ENCODE results near the gene NACC2. TPM values are rescaled to one million over a fixed set of nuclear protein-coding genes. Genes with fewer than 3 reads are reported as not detected.

Gene NACC2
- total RNA-seq, 2 experiments from 2014 or later: 4.2 to 5.2 TPM

DNA sequence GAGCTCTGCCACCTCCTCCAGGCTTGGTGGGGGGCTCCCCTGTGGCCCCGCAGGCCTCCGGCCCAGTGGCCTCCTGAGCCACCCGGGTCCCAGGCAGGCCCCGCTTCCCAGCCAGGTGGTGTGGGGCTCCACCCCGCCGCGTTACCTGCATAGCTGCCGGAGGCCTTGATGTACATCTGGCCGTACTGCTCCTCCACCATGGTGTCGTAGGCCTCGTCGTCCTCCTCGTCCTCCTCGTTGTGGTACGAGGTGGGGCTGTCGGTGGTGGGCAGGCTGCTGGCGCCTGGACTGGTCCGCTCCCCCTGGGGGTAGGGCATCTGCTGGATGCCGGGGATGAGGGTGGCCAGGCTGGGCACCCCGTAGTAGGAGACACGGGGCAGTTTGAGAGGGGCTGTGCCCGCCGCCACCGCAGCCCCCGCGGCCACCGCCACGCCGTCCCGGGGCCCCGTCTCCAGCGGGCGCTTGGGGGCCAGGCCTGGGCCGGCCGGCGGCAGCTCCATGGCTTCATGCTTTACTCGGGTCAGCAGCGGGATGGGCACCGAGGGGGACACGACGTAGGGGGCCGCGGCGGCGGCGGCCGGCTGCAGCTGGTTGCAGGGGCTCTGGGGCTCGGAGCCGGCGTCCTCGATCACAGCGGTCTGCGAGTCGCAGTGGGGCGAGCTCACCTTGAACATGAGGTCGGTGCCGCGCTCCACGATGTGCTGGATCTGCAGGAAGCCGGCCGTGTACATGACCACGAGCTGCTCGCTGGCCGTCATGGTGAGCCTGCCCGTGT lies 45.4 kb downstream of the NACC2 start:
- intact Hi-C loops (cut with DNase I, micrococcal nuclease): no loop called here
- Mint-ChIP-seq H3K27ac (no peak overlapping the region), H3K4me3 (no peak overlapping the region), H3K27me3 (peaks cover 5% of the 10 kb centered on the region), H3K36me3 (ENCODE audit: low read depth) (no peaks in the 10 kb centered on the region), H3K4me1 (peaks cover 6% of the 10 kb centered on the region), H3K9me3 (ENCODE audit: low read depth) (no peaks in the 10 kb centered on the region)
- POLR2A ChIA-PET: no interaction called here
- CTCF ChIA-PET: no interaction called here
- no peak for ATAC-seq
- DNase-seq: no peak

GRCh38 chr9:136048560-136049411 lies 46.3 kb downstream of the NACC2 start:
- POLR2A ChIA-PET: no interaction called here
- CTCF ChIA-PET: interaction anchor here (0.6 kb wide), 1 partner anchor 1809 kb away, joined by 3 read pairs; no protein-coding TSS in a partner anchor
- DNase-seq (no peak), ATAC-seq (no peak)
- Mint-ChIP-seq H3K36me3 (ENCODE audit: low read depth) (no peaks in the 10 kb centered on the region), H3K27me3 (peaks cover 3% of the 10 kb centered on the region), H3K27ac (no peak overlapping the region), H3K4me3 (no peak overlapping the region), H3K4me1 (peaks cover 6% of the 10 kb centered on the region), H3K9me3 (ENCODE audit: low read depth) (no peaks in the 10 kb centered on the region)
- intact Hi-C loops (cut with DNase I, micrococcal nuclease): no loop called here

DNA sequence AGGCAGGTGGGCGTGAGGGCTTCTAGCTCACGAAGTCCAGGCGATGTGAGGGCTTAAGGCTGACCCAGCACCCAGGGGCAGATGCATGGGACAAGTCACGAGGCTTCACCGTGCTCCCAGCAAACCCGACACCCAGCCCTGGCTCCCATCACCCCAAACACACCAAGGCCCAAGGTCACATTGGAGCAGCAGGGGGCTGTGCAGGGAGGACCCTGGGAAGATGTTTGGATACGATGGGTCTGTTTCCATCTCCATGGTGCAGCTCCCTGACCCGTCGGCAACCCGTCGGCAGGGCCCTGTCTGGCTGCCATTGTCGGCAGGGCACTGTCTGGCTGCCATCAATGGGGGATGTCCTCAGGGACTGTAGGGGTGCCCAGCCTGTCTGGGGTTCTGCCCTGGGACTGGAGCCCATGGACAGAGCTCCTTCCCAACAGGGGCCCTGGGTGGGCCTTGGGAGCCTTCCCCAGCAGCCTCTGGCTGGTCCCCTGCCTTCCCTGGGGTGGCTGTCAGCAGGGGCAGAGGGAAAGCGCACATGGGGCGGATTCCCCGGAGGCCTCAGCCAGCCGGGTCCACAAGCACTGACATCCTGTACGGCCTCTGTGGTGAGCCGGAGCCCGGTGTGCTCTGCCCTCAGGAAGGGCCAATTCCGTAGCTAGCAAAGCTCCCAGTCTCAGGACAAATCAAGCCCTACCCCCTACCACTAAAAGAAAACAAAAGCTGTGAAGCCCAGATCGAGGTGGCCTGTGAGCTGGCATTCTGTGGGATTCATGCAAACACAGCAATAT lies 47.1 kb downstream of the NACC2 start:
- no peak for DNase-seq
- no peaks in the 10 kb centered on the region for H3K9me3 Mint-ChIP-seq (ENCODE audit: low read depth)
- intact Hi-C loops (cut with DNase I, micrococcal nuclease): no loop called here
- H3K27me3 Mint-ChIP-seq: peaks cover 3% of the 10 kb centered on the region
- no peak overlapping the region for H3K27ac Mint-ChIP-seq
- ChIA-PET POLR2A (no interaction called here), CTCF (interaction anchor here (0.6 kb wide), 1 partner anchor 1810 kb away, joined by 3 read pairs; no protein-coding TSS in a partner anchor)
- H3K4me1 Mint-ChIP-seq: peaks cover 3% of the 10 kb centered on the region
- no peak for ATAC-seq
- no peak overlapping the region for H3K4me3 Mint-ChIP-seq
- H3K36me3 Mint-ChIP-seq (ENCODE audit: low read depth): no peaks in the 10 kb centered on the region

DNA sequence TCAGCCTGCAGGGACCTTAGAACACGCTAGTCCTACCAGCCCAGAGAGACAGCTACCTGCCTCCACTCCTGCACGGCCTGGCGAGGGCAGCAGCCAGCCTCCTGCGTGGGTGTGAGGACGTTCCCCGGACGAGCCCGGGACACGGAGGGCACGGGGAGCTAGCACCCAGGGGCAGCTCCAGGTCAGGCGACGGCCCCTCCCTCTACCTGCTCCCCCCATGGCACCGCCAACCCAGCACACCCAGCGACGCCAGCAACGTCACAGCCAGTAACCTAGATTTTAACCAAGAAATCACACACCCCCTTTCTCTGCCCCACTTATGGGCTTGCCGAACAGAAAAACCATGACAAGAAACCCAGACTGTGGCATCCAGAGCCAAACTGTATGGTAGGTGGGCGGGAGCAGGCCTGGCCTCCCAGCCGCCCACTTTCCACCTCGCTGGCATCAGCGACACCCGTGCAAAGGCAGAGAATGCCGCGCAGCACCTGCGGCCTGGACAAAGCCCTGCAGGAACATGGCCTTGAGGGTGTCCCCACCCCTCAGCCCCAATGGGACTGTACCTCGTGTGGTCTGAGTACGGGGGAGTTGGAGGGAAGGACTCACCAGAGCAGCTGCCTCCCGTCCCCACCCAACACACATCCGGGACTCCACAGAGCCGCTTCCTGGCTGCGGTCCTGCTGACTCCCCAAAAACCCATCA lies 47.9 kb downstream of the NACC2 start:
- DNase-seq (no peak), ATAC-seq (no peak)
- peaks cover 3% of the 10 kb centered on the region for H3K4me1 Mint-ChIP-seq
- H3K27ac Mint-ChIP-seq: no peak overlapping the region
- ChIA-PET CTCF (interaction anchor here (0.5 kb wide), 1 partner anchor 822 kb away, joined by 4 read pairs; no protein-coding TSS in a partner anchor), POLR2A (no interaction called here)
- intact Hi-C loops (cut with DNase I, micrococcal nuclease): no loop called here
- no peaks in the 10 kb centered on the region for H3K9me3 Mint-ChIP-seq (ENCODE audit: low read depth)
- no peak overlapping the region for H3K4me3 Mint-ChIP-seq
- no peaks in the 10 kb centered on the region for H3K36me3 Mint-ChIP-seq (ENCODE audit: low read depth)
- H3K27me3 Mint-ChIP-seq: peaks cover 3% of the 10 kb centered on the region

- DNase-seq: no peak
- intact Hi-C loops (cut with DNase I, micrococcal nuclease): no loop called here
- ATAC-seq: no peak
- Mint-ChIP-seq H3K27ac (no peak overlapping the region), H3K4me3 (no peak overlapping the region), H3K36me3 (ENCODE audit: low read depth) (no peaks in the 10 kb centered on the region), H3K9me3 (ENCODE audit: low read depth) (no peaks in the 10 kb centered on the region), H3K4me1 (no peaks in the 10 kb centered on the region), H3K27me3 (no peaks in the 10 kb centered on the region)
- ChIA-PET CTCF (interaction anchor here (0.5 kb wide), 1 partner anchor 822 kb away, joined by 4 read pairs; no protein-coding TSS in a partner anchor), POLR2A (no interaction called here)
Observed at GRCh38 chr9:136046554-136046920, 48.6 kb downstream of the NACC2 start.

DNA sequence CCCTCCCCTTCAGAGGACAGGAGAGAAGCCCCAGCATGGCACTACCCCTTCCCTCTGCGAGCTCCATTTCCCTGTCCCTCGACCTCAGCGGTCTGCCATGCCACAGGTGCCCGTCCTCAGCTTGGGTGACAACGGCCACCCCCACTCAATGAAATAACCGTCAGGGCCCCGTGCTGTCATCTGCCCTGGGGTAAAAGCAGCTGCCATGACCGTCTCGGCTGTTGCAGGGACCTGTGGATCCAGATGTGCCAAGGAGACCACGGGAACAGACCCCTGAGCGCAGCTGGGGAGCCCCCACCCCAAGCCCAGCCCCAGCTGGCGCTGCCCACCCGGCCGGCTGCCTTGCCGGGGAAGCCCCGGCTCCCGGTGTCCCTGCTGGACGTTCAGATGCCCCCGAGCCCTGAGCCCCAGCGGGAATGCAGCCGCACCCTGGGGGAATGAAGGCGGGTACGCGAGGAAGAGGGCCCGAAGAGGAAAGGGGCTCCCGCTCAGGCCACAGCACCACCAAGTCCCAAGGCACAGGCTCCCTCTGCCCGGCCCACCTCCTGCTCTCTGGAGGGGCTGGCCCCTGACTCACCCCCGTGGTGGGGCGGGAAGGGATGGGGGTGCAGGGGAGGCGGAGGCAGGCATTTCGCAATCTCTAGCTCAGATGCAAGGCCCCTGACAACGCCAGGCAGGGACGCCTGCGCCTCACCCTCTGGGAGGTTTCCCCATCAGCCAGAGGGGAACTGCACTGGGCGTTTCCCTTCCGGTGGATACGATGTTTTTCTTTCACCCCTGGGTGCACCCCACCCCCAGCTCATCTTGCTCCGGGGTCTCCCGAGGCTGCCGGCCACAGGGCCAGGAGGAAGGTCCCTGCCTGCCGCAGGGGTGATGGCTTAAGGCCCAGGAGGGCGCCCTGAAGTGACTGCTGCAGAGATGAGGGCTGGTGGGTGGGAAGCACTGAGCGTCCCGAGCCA lies 49.2 kb downstream of the NACC2 start:
- CTCF ChIA-PET: no interaction called here
- Mint-ChIP-seq H3K4me1 (no peaks in the 10 kb centered on the region), H3K9me3 (ENCODE audit: low read depth) (no peaks in the 10 kb centered on the region), H3K27ac (no peak overlapping the region), H3K27me3 (no peaks in the 10 kb centered on the region), H3K36me3 (ENCODE audit: low read depth) (peaks cover under 1% of the 10 kb centered on the region), H3K4me3 (no peak overlapping the region)
- DNase-seq (no peak), ATAC-seq (no peak)
- POLR2A ChIA-PET: no interaction called here
- intact Hi-C loops (cut with DNase I, micrococcal nuclease): no loop called here

DNA sequence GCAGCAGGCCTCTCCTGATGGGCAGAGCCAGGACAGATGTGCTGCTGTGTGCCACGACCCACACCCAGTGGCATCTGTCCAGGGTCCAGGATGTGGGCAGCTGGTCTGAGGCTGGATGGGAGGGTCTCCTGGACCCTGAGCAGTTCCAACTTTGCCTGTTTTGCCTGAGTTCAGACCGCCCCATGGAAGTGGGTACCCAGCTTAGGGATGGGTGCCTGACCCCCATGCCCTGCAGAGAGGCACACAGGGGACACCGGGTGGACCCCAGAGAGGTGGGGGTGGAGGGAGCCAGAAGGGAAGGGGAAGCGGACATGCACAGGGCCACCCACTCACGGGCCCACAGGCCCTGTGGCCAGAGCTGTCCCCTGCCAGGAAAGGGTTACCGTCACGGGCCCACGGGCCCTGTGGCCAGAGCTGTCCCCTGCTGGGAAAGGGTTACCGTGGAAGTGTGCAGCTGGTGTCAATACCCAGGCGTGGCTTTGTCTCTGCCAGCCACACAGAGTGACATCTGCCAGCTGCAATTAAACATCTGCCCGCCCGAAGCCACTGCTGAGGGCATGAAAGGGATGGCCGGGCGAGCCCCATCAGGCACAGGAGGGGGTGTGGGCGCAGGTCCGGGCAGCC lies 50.0 kb downstream of the NACC2 start:
- Mint-ChIP-seq H3K4me1 (no peaks in the 10 kb centered on the region), H3K4me3 (no peak overlapping the region), H3K36me3 (ENCODE audit: low read depth) (peaks cover 3% of the 10 kb centered on the region), H3K27ac (no peak overlapping the region), H3K9me3 (ENCODE audit: low read depth) (no peaks in the 10 kb centered on the region), H3K27me3 (no peaks in the 10 kb centered on the region)
- no peak for DNase-seq
- intact Hi-C loops (cut with DNase I, micrococcal nuclease): no loop called here
- no peak for ATAC-seq
- ChIA-PET CTCF (no interaction called here), POLR2A (no interaction called here)

- Mint-ChIP-seq H3K4me1 (no peaks in the 10 kb centered on the region), H3K4me3 (no peak overlapping the region), H3K36me3 (ENCODE audit: low read depth) (peaks cover 7% of the 10 kb centered on the region), H3K9me3 (ENCODE audit: low read depth) (peaks cover 5% of the 10 kb centered on the region), H3K27me3 (no peaks in the 10 kb centered on the region), H3K27ac (no peak overlapping the region)
- DNase-seq (no peak), ATAC-seq (no peak)
- ChIA-PET CTCF (interaction anchor here (0.6 kb wide), 1 partner anchor 79 kb away, joined by 3 read pairs; no protein-coding TSS in a partner anchor), POLR2A (no interaction called here)
- intact Hi-C loops (cut with DNase I, micrococcal nuclease): no loop called here
Observed at GRCh38 chr9:136044207-136044970, 50.7 kb downstream of the NACC2 start.

DNA sequence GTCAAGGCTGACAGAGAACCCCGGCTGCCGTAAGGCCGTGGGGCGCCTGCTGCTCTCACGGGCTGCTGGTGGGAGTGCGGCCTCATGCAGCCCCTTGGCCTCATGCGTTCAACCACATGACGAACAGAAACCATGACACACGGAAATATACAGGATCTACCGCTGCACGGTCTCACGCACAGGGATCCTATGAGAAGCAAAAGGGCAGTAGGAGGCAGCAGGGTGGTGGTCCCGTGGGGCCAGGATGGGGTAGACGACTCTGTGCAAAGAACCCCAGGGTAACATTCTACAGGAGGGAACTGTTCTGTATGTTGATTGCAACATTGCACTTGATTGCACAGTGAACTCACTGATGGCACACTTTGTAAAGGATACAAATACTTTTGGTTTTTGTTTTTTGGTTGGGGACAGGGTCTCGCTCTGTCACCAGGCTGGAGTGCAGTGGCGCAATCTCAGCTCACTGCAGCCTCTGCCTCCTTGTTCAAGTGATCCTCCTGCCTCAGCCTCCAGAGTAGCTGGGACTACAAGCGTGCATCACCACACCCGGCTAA lies 51.6 kb downstream of the NACC2 start:
- POLR2A ChIA-PET: no interaction called here
- H3K27me3 Mint-ChIP-seq: no peaks in the 10 kb centered on the region
- H3K36me3 Mint-ChIP-seq (ENCODE audit: low read depth): peaks cover 13% of the 10 kb centered on the region
- DNase-seq (no peak), ATAC-seq (no peak)
- H3K9me3 Mint-ChIP-seq (ENCODE audit: low read depth): peaks cover 12% of the 10 kb centered on the region
- H3K4me3 Mint-ChIP-seq: no peak overlapping the region
- H3K27ac Mint-ChIP-seq: no peak overlapping the region
- CTCF ChIA-PET: no interaction called here
- H3K4me1 Mint-ChIP-seq: no peaks in the 10 kb centered on the region
- intact Hi-C loops (cut with DNase I, micrococcal nuclease): no loop called here

Data from activated CD4-positive, alpha-beta T cell treated with anti-CD3 and anti-CD28 coated beads for 36 hours (primary cell).